Upper lobe of left lung (tissue), 4 donors: ENCODE results near the gene AFP.

Experiments
- CTCF ChIP-seq, 6 experiments: fragments of 450-650 bp in 4 of 6; fragments of 200-600 bp in 2 of 6; sonication (generic) in 2 of 6; IDR thresholded peaks; one replicate each; pipeline ENCODE4 v1.5.1; 2016 to 2019; ENCODE audit warnings: antibody characterized with exemption in 6 of 6
- EP300 ChIP-seq, 4 donors: sonication (generic); formaldehyde crosslinking; IDR thresholded peaks; one replicate each; pipeline ENCODE4 v1.5.1; 2017; ENCODE audit warnings: antibody characterized with exemption in 4 of 4, control low read depth in 2 of 4
- POLR2A ChIP-seq, 4 donors: fragments of 450-650 bp; IDR thresholded peaks; one replicate each; pipeline ENCODE4 v1.5.1; 2016 to 2017; ENCODE audit warnings: antibody characterized with exemption in 4 of 4, mild to moderate bottlenecking in 2 of 4
- POLR2AphosphoS5 ChIP-seq, 2 donors: sonication (generic); formaldehyde crosslinking; IDR thresholded peaks; one replicate each; pipeline ENCODE4 v1.5.1; 2017; ENCODE audit warnings: antibody characterized with exemption in 2 of 2

DNA sequence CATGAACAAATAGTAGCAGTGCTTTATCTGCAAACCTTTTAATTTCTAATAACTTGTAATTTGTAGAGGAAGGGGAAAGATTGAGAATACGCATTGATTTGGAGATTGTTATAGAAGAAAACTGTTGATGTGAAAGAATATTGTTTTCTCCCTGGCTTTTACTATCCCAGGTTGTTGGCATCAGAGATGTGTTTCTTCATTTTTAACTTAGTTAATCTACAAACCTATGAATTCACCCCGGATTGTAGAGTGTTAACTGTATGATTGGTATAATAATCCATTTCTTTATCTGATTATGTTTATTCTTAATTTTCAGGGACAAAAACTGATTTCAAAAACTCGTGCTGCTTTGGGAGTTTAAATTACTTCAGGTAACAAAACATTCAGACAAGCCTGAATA is 18.9 kb downstream of the AFP start:
- TF ChIP-seq POLR2AphosphoS5 (IDR thresholded peaks at IDR 0.05), result no peak
- no peak for TF ChIP-seq EP300 (IDR thresholded peaks at IDR 0.05)
- no peak for TF ChIP-seq CTCF (IDR thresholded peaks at IDR 0.05)
- no peak for TF ChIP-seq POLR2A (IDR thresholded peaks at IDR 0.05)
